H1 (cell line): ENCODE measurements around the gene PMEPA1. TPM values are rescaled to one million over a fixed set of nuclear protein-coding genes. Genes with fewer than 3 reads are reported as not detected.

Source experiments
- BCL11A ChIP-seq, 2 experiments: IDR thresholded peaks; one replicate each; pipeline ENCODE4 v1.6.1; 2011; ENCODE audit warnings: low read depth in 2 of 2, low read length in 2 of 2, mild to moderate bottlenecking in 2 of 2
- polyA plus RNA-seq, 7 experiments: library from polyadenylated mRNA; depleted of rRNA in 3 of 7; stranded (reverse) in 5 of 7; unstranded in 2 of 7; fragments of >200 nt in 5 of 7; fragments of 200-250 nt in 2 of 7; gene quantifications; 1 replicate in 5 of 7; 2 replicates in 1 of 7; 4 replicates in 1 of 7; pipeline versions ENCODE4 v1.2.1 to v1.2.3, GENCODE V29; 2011 to 2013; ENCODE audit warnings: missing spikeins in 2 of 7, mixed read lengths in 2 of 7
- total RNA-seq: library from RNA; stranded (reverse); fragmentation: NEBNext Ultra II Directional; extraction: Animal tissue kit (Norgen Biotek cat#: 25700); gene quantifications from 2 replicates; pipeline ENCODE4 v1.2.1, GENCODE V29; 2021

Gene PMEPA1
- total and polyA plus RNA-seq, 2 of the 8 experiments (the other 6 are each of a cell fraction or from before 2014, with no cell fraction given): 12.7 to 20.5 TPM

- TF ChIP-seq BCL11A (IDR thresholded peaks at IDR 0.05; ENCODE audit: low read depth in 2 of 2, low read length in 2 of 2): no peak
Measured at GRCh38 chr20:57638173-57638894, 71.5 kb downstream of the PMEPA1 start (continued).
